Fibroblast of peridontal ligament (primary cell): ENCODE data around the gene RPL26.
"Not testable (repeated sequence)": the region's sequence is repeated elsewhere in the genome, so short reads cannot be mapped to it uniquely, and the experiment has no call there.

Experiments
- DNase-seq: peaks from one replicate; pipeline ENCODE4 v3.0.0-alpha.2; 2010; ENCODE audit errors: extremely low read depth

The RPL26 gene

GRCh38 chr17:8394497-8394896, 11.5 kb upstream of the RPL26 start:
- not testable (repeated sequence) for DNase-seq

GRCh38 chr17:8393470-8394231, 10.7 kb upstream of the RPL26 start:
- no peak for DNase-seq

GRCh38 chr17:8392674-8393469, 9.9 kb upstream of the RPL26 start:
- DNase-seq = no peak

GRCh38 chr17:8392274-8392673, 9.3 kb upstream of the RPL26 start:
- DNase-seq = no peak

- peak; percentile 45 for DNase-seq
Observed at GRCh38 chr17:8391711-8392110, 8.7 kb upstream of the RPL26 start.

- no peak for DNase-seq
Observed at GRCh38 chr17:8387914-8388651, 5.1 kb upstream of the RPL26 start.

- DNase-seq = no peak
Observed at GRCh38 chr17:8386841-8387240, 3.8 kb upstream of the RPL26 start.

GRCh38 chr17:8384801-8385378, 1.9 kb upstream of the RPL26 start:
- DNase-seq = peak; percentile 72

- no peak for DNase-seq
Observed at GRCh38 chr17:8382880-8383142, 182 bp downstream of the RPL26 start.

GRCh38 chr17:8382052-8382879, 727 bp downstream of the RPL26 start:
- DNase-seq = peak; percentile 37

GRCh38 chr17:8380049-8380448, 2.9 kb downstream of the RPL26 start:
- DNase-seq = no peak

GRCh38 chr17:8378117-8378516, 4.9 kb downstream of the RPL26 start:
- DNase-seq = not testable (repeated sequence)

GRCh38 chr17:8377422-8377821, 5.6 kb downstream of the RPL26 start:
- no peak for DNase-seq

GRCh38 chr17:8376271-8377067, 6.5 kb downstream of the RPL26 start, which contains the start of gene KRABD2:
TSS of gene KRABD2 (minus strand) at chr17:8376704.
- peak; percentile 75 for DNase-seq

- DNase-seq = no peak
Observed at GRCh38 chr17:8375738-8376259, 7.2 kb downstream of the RPL26 start.

- not testable (repeated sequence) for DNase-seq
Observed at GRCh38 chr17:8373856-8374255, 9.1 kb downstream of the RPL26 start.

GRCh38 chr17:8372422-8372821, 10.6 kb downstream of the RPL26 start:
- DNase-seq = no peak

- DNase-seq = no peak
Observed at GRCh38 chr17:8371786-8372185, 11.2 kb downstream of the RPL26 start.

- DNase-seq = no peak
Observed at GRCh38 chr17:8369944-8370343, 13.0 kb downstream of the RPL26 start.

GRCh38 chr17:8368193-8368592, 14.8 kb downstream of the RPL26 start:
- no peak for DNase-seq
